Measurements from ENCODE around the gene ADAMTS2.
"Not testable (repeated sequence)": the region's sequence is repeated elsewhere in the genome, so short reads cannot be mapped to it uniquely, and the experiment has no call there.

The ADAMTS2 gene

GRCh38 chr5:179114756-179115155 is 230.5 kb downstream of the ADAMTS2 start:
- DNase-seq (ENCODE audit: low spot score in 2 of 2) (no peak), ATAC-seq (replicated peaks; ENCODE audit: extremely low read depth, poor library complexity, severe bottlenecking) (no peak)
- H3K4me1 Mint-ChIP-seq = no peaks in the 10 kb centered on the region
- H3K9me3 Mint-ChIP-seq = peaks cover 17% of the 10 kb centered on the region
- no peak overlapping the region for H3K27ac Mint-ChIP-seq (ENCODE audit: low read depth)
- H3K27me3 Mint-ChIP-seq = peaks cover 8% of the 10 kb centered on the region
- H3K4me3 Mint-ChIP-seq = no peak overlapping the region
- H3K36me3 Mint-ChIP-seq (ENCODE audit: insufficient read depth) = peaks cover 1% of the 10 kb centered on the region

DNA sequence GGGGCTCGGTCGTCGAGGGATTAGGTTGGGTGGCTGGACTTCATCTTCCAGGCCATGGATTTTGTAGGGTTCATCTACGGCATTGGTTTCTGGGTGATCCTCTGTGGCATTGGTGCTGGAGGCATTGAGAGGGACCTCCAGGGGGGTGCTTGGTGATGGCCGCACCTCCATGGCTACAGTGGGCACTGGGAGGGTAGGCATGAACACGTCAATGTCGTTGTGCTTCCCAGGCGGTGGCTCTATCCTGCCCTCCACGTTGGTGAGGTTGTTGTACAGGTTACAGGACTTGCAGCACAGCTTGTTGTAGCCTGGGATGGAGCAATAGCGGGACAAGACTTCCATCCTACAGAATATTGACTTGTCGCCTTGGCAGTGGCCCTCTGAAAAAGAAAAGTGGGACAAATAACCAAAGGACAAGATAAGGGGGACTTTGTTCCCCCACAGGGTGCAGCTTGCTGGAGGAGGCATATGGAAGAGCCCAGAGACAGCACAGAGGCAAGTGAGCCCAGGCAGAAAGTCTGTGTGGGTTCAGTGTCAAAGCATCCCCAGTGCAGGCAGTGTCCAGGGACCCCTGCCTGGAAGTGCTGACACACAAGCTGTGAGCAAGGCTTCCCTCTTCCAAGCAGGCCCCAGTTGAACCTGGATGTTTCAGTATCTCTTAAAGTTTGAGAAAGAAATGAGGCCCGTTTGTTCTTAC is 231.2 kb downstream of the ADAMTS2 start:
- H3K4me3 Mint-ChIP-seq = no peak overlapping the region
- H3K27me3 Mint-ChIP-seq = peaks cover 8% of the 10 kb centered on the region
- H3K36me3 Mint-ChIP-seq (ENCODE audit: insufficient read depth) = peaks cover 1% of the 10 kb centered on the region
- no peaks in the 10 kb centered on the region for H3K4me1 Mint-ChIP-seq
- no peak overlapping the region for H3K27ac Mint-ChIP-seq (ENCODE audit: low read depth)
- ATAC-seq (replicated peaks; ENCODE audit: extremely low read depth, poor library complexity, severe bottlenecking) (no peak), DNase-seq (ENCODE audit: low spot score in 2 of 2) (no peak)
- H3K9me3 Mint-ChIP-seq = peaks cover 17% of the 10 kb centered on the region

DNA sequence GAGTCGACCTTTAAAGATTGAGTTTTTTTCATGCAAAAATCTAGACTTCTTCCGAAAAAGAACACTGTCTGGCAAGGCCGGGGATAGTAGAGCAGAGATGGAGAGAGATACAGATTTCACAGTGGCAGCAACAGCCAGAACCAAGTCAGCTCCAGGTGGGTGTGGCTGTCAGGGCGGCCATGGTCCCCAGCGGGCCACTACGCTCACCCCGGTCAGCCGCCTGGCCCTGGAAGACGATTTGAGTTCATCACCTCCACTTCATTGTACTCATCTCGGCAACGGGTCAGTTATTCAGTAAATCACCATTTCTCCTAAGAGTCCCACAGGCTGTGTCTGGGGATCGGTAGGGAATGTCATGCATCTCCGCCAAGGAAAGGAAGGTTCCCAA is 232.1 kb downstream of the ADAMTS2 start:
- no peak for ATAC-seq (replicated peaks; ENCODE audit: extremely low read depth, poor library complexity, severe bottlenecking)
- Mint-ChIP-seq H3K9me3 (peaks cover 17% of the 10 kb centered on the region), H3K27me3 (peaks cover 8% of the 10 kb centered on the region), H3K27ac (ENCODE audit: low read depth) (no peak overlapping the region), H3K4me1 (no peaks in the 10 kb centered on the region), H3K4me3 (no peak overlapping the region), H3K36me3 (ENCODE audit: insufficient read depth) (peaks cover 1% of the 10 kb centered on the region)
- no peak for DNase-seq (ENCODE audit: low spot score in 2 of 2)

GRCh38 chr5:179112469-179113142 is 232.7 kb downstream of the ADAMTS2 start:
- ATAC-seq (replicated peaks; ENCODE audit: extremely low read depth, poor library complexity, severe bottlenecking) (no peak), DNase-seq (ENCODE audit: low spot score in 2 of 2) (no peak)
- H3K4me1 Mint-ChIP-seq = no peaks in the 10 kb centered on the region
- no peak overlapping the region for H3K27ac Mint-ChIP-seq (ENCODE audit: low read depth)
- H3K27me3 Mint-ChIP-seq = peaks cover 8% of the 10 kb centered on the region
- H3K36me3 Mint-ChIP-seq (ENCODE audit: insufficient read depth) = peaks cover 1% of the 10 kb centered on the region
- peaks cover 19% of the 10 kb centered on the region for H3K9me3 Mint-ChIP-seq
- H3K4me3 Mint-ChIP-seq = no peak overlapping the region

DNA sequence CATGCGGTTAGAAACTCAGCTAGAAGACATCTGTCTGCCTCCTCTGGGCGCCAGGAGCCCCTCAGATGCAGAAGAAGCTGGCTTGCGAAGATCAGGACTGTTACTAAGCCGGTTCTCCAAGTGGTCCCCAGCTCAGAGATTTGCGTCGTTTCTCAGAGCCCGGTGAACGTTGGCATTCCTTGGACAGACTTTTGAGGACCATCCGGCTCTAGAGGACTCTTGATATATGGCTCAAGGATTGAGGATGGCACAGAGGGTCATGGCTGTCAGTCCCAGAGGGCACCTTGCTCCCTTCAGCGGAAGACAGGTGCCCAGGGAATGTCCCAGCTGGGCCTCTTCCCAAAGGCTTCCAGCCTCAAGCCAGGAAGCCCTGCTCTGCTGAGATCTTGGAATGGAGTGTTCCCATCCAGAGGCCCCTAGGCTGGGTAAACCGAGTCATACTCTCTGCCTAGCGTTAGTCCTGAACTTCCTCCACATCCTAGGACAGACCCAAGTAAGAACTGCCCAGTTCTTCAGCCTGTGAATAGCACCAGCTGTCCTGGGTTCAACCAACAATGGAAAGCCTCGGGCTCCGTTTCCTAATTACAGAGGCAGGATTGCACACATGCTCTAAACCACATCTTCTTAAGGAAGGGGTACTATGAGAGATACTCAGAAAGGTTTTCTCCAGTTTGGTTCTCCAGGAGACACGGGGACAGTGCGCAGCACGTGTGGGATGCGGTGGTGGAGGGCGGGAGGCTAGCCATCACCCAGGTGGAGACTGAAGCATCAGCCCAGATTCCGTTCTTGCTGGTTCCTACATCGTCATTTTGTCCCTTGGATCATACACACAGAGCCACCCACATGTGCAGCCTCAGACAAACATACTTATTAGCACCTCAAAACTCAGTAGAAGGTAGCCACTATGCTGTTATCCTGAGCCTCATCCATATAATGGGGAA is 233.7 kb downstream of the ADAMTS2 start:
- Mint-ChIP-seq H3K27ac (ENCODE audit: low read depth) (no peak overlapping the region), H3K4me3 (no peak overlapping the region), H3K36me3 (ENCODE audit: insufficient read depth) (peaks cover 1% of the 10 kb centered on the region), H3K27me3 (peaks cover 4% of the 10 kb centered on the region), H3K4me1 (no peaks in the 10 kb centered on the region), H3K9me3 (peaks cover 23% of the 10 kb centered on the region)
- DNase-seq (ENCODE audit: low spot score in 2 of 2) = no peak
- ATAC-seq (replicated peaks; ENCODE audit: extremely low read depth, poor library complexity, severe bottlenecking) = no peak

DNA sequence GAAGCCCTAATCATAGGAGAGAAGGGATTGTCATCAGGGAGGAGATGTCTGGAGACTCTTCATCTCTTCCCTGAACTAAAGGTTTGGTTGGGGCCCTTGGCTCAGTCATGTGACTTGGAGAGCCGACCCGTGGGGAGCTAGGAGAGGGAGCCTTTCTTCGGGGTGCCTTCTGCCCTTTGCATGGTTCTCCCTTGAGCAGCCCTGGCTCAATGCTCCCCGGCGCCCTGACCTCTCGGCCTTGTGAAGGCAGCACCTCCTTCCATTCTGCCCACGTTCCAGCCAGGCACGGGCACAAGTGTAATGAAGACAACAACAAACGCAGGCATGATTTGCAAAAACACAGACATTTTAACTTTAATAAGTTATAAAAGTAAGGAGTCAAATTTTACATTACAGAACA is 234.7 kb downstream of the ADAMTS2 start:
- Mint-ChIP-seq H3K4me1 (no peaks in the 10 kb centered on the region), H3K4me3 (no peak overlapping the region), H3K27ac (ENCODE audit: low read depth) (no peak overlapping the region), H3K36me3 (ENCODE audit: insufficient read depth) (peaks cover 1% of the 10 kb centered on the region), H3K9me3 (peaks cover 23% of the 10 kb centered on the region), H3K27me3 (no peaks in the 10 kb centered on the region)
- ATAC-seq (replicated peaks; ENCODE audit: extremely low read depth, poor library complexity, severe bottlenecking) (no peak), DNase-seq (ENCODE audit: low spot score in 2 of 2) (no peak)

- not testable (repeated sequence) for H3K9me3 Mint-ChIP-seq; H3K36me3 Mint-ChIP-seq (ENCODE audit: insufficient read depth); ATAC-seq (replicated peaks; ENCODE audit: extremely low read depth, poor library complexity, severe bottlenecking); H3K27me3 Mint-ChIP-seq; DNase-seq (ENCODE audit: low spot score in 2 of 2); H3K4me1 Mint-ChIP-seq; H3K27ac Mint-ChIP-seq (ENCODE audit: low read depth); H3K4me3 Mint-ChIP-seq
These were observed 244.0 kb downstream of the ADAMTS2 start for GRCh38 chr5:179101282-179101681.

GRCh38 chr5:179089502-179089901 is 255.8 kb downstream of the ADAMTS2 start:
- DNase-seq (ENCODE audit: low spot score in 2 of 2) (no peak), ATAC-seq (replicated peaks; ENCODE audit: extremely low read depth, poor library complexity, severe bottlenecking) (no peak)
- peaks cover 33% of the 10 kb centered on the region for H3K9me3 Mint-ChIP-seq
- no peaks in the 10 kb centered on the region for H3K4me1 Mint-ChIP-seq
- H3K36me3 Mint-ChIP-seq (ENCODE audit: insufficient read depth) = no peaks in the 10 kb centered on the region
- H3K27ac Mint-ChIP-seq (ENCODE audit: low read depth) = no peak overlapping the region
- no peaks in the 10 kb centered on the region for H3K27me3 Mint-ChIP-seq
- H3K4me3 Mint-ChIP-seq = no peak overlapping the region

- ATAC-seq (replicated peaks; ENCODE audit: extremely low read depth, poor library complexity, severe bottlenecking) (no peak), DNase-seq (ENCODE audit: low spot score in 2 of 2) (no peak)
- Mint-ChIP-seq H3K4me1 (no peaks in the 10 kb centered on the region), H3K36me3 (ENCODE audit: insufficient read depth) (peaks cover 15% of the 10 kb centered on the region), H3K27ac (ENCODE audit: low read depth) (no peak overlapping the region), H3K27me3 (no peaks in the 10 kb centered on the region), H3K9me3 (peaks cover 29% of the 10 kb centered on the region), H3K4me3 (no peak overlapping the region)
These were observed 264.5 kb downstream of the ADAMTS2 start for GRCh38 chr5:179080724-179081123.

DNA sequence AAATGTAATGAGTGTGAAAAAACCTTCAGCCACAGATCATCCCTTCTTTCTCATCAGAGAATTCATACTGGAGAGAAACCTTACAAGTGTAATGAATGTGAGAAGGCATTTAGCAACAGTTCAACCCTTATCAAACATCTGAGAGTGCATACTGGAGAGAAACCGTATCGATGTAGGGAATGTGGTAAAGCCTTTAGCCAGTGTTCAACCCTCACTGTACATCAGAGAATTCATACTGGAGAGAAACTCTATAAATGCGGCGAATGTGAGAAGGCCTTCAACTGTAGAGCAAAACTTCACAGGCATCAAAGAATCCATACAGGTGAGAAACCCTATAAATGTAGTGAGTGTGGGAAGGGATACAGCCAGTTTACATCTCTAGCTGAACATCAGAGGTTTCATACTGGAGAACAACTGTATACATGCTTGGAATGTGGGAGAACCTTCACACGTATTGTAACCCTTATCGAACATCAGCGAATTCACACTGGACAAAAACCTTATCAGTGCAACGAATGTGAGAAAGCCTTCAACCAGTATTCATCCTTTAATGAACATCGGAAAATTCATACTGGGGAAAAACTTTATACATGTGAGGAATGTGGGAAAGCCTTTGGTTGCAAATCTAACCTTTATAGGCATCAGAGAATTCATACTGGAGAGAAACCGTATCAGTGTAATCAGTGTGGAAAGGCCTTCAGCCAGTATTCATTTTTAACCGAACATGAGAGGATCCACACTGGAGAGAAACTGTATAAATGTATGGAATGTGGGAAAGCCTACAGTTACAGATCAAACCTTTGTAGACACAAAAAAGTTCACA is 265.9 kb downstream of the ADAMTS2 start:
- ATAC-seq (replicated peaks; ENCODE audit: extremely low read depth, poor library complexity, severe bottlenecking) = no peak
- Mint-ChIP-seq H3K4me1 (no peaks in the 10 kb centered on the region), H3K36me3 (ENCODE audit: insufficient read depth) (peaks cover 15% of the 10 kb centered on the region), H3K27me3 (no peaks in the 10 kb centered on the region), H3K4me3 (no peak overlapping the region), H3K9me3 (peaks cover 23% of the 10 kb centered on the region), H3K27ac (ENCODE audit: low read depth) (no peak overlapping the region)
- no peak for DNase-seq (ENCODE audit: low spot score in 2 of 2)

DNA sequence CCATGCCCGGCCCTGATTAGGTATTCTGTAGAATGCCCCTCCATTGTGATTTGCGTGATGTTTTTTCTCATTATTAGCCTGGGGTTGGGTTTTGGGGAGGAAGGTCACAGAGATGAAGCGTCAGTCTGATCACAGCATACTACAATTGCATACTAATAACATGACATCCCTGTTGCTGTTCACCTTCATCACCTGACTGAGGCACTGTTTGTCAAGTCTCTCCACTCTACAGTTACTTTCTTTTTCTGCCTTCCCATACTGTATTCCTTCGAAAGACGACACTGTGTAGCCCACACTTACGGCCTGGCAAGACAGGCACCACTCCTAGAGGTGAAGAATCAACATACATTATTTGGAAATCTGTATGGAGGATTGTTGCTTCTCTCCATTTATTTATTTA is 279.6 kb downstream of the ADAMTS2 start:
- Mint-ChIP-seq H3K4me1 (peaks cover 19% of the 10 kb centered on the region), H3K4me3 (no peak overlapping the region), H3K27me3 (no peaks in the 10 kb centered on the region), H3K36me3 (ENCODE audit: insufficient read depth) (peaks cover 14% of the 10 kb centered on the region), H3K9me3 (peaks cover 14% of the 10 kb centered on the region), H3K27ac (ENCODE audit: low read depth) (no peak overlapping the region)
- ATAC-seq (replicated peaks; ENCODE audit: extremely low read depth, poor library complexity, severe bottlenecking) (no peak), DNase-seq (ENCODE audit: low spot score in 2 of 2) (no peak)

DNA sequence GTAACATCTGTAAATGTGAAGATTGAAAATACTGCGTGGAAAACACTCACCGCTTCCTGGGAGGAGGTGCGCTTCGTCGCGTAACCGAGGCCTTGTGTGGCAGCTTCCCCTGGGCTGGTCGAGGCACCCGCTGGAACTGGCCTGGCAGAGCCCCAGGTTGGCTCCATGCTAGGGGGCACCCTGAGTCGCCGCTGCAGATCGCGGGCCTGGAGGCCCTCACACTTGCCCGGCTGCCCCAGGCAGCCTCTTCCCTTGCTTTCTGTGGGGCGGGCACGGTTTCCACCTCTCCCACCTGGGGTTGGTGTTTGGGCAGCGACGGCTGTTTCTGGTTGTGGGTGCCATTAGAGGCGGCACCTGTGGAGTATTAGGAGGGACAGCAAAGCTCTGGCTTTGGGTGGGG is 284.2 kb downstream of the ADAMTS2 start:
- Mint-ChIP-seq H3K9me3 (peaks cover 5% of the 10 kb centered on the region), H3K4me1 (peaks cover 29% of the 10 kb centered on the region), H3K4me3 (peak overlapping the region; percentile 90), H3K27ac (ENCODE audit: low read depth) (no peak overlapping the region), H3K27me3 (no peaks in the 10 kb centered on the region), H3K36me3 (ENCODE audit: insufficient read depth) (peaks cover 6% of the 10 kb centered on the region)
- DNase-seq (ENCODE audit: low spot score in 2 of 2) (no peak), ATAC-seq (replicated peaks; ENCODE audit: extremely low read depth, poor library complexity, severe bottlenecking) (no peak)
